DOHH2 (cell line): ENCODE measurements around the gene CNNM3.
A peak's percentile ranks its signal among the peaks of the same experiment; 100 is the strongest.

Experiments
- H3F3A ChIP-seq: fragments of 200-600 bp; sonication (generic), shearing (Covaris generic); 2 replicates; pipeline ENCODE4 v1.6.0; 2016; ENCODE audit warnings: antibody characterized with exemption, mild to moderate bottlenecking; ENCODE audit not compliant: control insufficient read depth, insufficient read depth
- H3K27ac ChIP-seq: fragments of 200-600 bp; sonication (generic); 2 replicates; pipeline ENCODE4 v1.5.1; 2014; ENCODE audit warnings: low read depth, mild to moderate bottlenecking, low read length, moderate library complexity
- H3K27me3 ChIP-seq: fragments of 200-600 bp; sonication (generic); 2 replicates; pipeline ENCODE4 v1.6.1; 2014; ENCODE audit warnings: mild to moderate bottlenecking, low read length, mixed read lengths; ENCODE audit not compliant: control insufficient read depth
- H3K36me3 ChIP-seq: fragments of 200-600 bp; sonication (generic); 2 replicates; pipeline ENCODE4 v1.6.1; 2014; ENCODE audit warnings: mild to moderate bottlenecking, low read length, moderate library complexity, mixed read lengths; ENCODE audit not compliant: control insufficient read depth
- H3K4me1 ChIP-seq: fragments of 200-600 bp; sonication (generic); 2 replicates; pipeline ENCODE4 v1.6.1; 2014; ENCODE audit warnings: mild to moderate bottlenecking, low read length, mixed read lengths; ENCODE audit not compliant: control insufficient read depth
- H3K4me2 ChIP-seq: fragments of 200-600 bp; sonication (generic); 2 replicates; pipeline ENCODE4 v1.6.0; 2014; ENCODE audit warnings: mild to moderate bottlenecking, low read length, moderate library complexity
- H3K4me3 ChIP-seq: fragments of 200-600 bp; sonication (generic); 2 replicates; pipeline ENCODE4 v1.5.1; 2014; ENCODE audit warnings: mild to moderate bottlenecking, low read length, mixed read lengths
- H3K79me2 ChIP-seq: fragments of 200-600 bp; sonication (generic); 2 replicates; pipeline ENCODE4 v1.6.1; 2014; ENCODE audit warnings: mild to moderate bottlenecking, low read length, mixed read lengths; ENCODE audit not compliant: control insufficient read depth
- H3K9me2 ChIP-seq: fragments of 200-600 bp; sonication (generic); replicated peaks from 2 replicates; pipeline ENCODE4 v1.6.1; 2014; ENCODE audit warnings: mild to moderate bottlenecking, low read length, mixed read lengths; ENCODE audit not compliant: control insufficient read depth
- H3K9me3 ChIP-seq: fragments of 200-600 bp; sonication (generic); 2 replicates; pipeline ENCODE4 v1.6.1; 2014; ENCODE audit warnings: antibody characterized with exemption, low read length, mixed read lengths; ENCODE audit not compliant: control insufficient read depth, insufficient read depth
- H4K20me1 ChIP-seq: fragments of 200-600 bp; sonication (generic); 2 replicates; pipeline ENCODE4 v1.6.0; 2014; ENCODE audit warnings: low read depth, mild to moderate bottlenecking, antibody characterized with exemption, low read length, moderate library complexity; ENCODE audit not compliant: control insufficient read depth, insufficient read depth
- CTCF ChIP-seq: fragments of 200-600 bp; sonication (generic); IDR thresholded peaks from one replicate; pipeline ENCODE4 v1.5.1; 2014; ENCODE audit warnings: antibody characterized with exemption, mild to moderate bottlenecking, low read depth, low read length; ENCODE audit not compliant: poor library complexity, severe bottlenecking
- EZH2phosphoT487 ChIP-seq: fragments of 200-600 bp; sonication (generic); IDR thresholded peaks from 2 replicates; pipeline ENCODE4 v1.6.1; 2017; ENCODE audit warnings: borderline replicate concordance, mild to moderate bottlenecking, antibody characterized with exemption, low read length, moderate library complexity, mixed read lengths

Gene CNNM3

GRCh38 chr2:96839875-96840850 is 24.1 kb downstream of the CNNM3 start:
- Histone ChIP-seq H4K20me1 (no peaks in the 10 kb centered on the region), H3K27me3 (no peaks in the 10 kb centered on the region), H3K4me2 (peak overlapping the region; percentile 40), H3K9me2 (no peaks in the 10 kb centered on the region), H3K36me3 (peaks cover under 1% of the 10 kb centered on the region), H3K27ac (no peak overlapping the region), H3F3A (no peaks in the 10 kb centered on the region), H3K4me1 (peaks cover 17% of the 10 kb centered on the region), H3K79me2 (no peaks in the 10 kb centered on the region), H3K9me3 (no peaks in the 10 kb centered on the region), H3K4me3 (peak overlapping the region; percentile 42)
- no peak for TF ChIP-seq CTCF
- TF ChIP-seq EZH2phosphoT487, result no peak

DNA sequence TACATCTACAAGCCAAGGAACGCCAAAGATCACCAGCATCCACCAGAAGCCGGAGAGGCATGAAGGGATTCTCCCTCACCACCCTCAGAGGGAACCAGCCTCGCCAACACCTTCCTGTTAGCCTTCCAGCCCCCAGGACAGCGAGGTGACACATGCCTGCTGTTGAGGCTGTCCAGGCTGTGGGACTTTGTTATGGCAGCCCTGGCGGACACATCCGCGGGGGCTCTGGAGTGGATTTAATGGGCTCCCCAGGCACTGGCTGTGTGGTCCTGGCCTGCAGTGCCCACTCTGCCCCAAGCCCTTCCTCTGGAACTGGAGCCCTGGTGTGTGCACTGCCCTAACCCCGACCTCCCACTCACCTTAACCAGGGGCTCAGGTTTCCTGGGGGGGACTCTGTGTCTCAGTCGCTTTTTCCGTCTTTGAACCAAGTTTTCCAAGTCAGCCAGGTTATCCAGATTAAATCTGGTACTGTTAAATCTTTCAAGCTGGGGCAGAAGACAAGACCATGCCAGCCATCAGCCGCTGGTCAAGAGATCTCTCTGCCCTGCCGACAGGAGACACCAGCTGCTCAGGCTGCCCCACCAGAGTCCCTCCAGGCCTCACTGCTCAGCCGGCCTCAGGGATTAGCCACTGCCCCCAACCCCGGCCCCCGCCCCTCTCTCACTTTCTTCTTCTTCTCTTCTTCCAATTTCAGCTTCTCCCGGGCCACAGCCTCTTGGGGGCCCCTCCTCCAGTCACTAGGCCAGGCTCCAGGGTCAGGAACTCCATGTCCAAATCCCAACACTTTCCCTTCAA is 25.8 kb downstream of the CNNM3 start:
- Histone ChIP-seq H3K27ac (no peak overlapping the region), H3K79me2 (no peaks in the 10 kb centered on the region), H3F3A (no peaks in the 10 kb centered on the region), H3K36me3 (peaks cover 2% of the 10 kb centered on the region; the same call in 1 of the 2 replicates), H3K4me2 (no peak overlapping the region), H4K20me1 (no peaks in the 10 kb centered on the region), H3K9me3 (no peaks in the 10 kb centered on the region), H3K9me2 (no peaks in the 10 kb centered on the region), H3K4me1 (peaks cover 17% of the 10 kb centered on the region), H3K27me3 (no peaks in the 10 kb centered on the region), H3K4me3 (no peak overlapping the region)
- TF ChIP-seq CTCF, result no peak
- TF ChIP-seq EZH2phosphoT487, result no peak

- no peaks in the 10 kb centered on the region for H3K9me2 ChIP-seq
- H3K4me2 ChIP-seq, result no peak overlapping the region
- H3K27ac ChIP-seq, result no peak overlapping the region
- no peaks in the 10 kb centered on the region for H3K9me3 ChIP-seq
- no peaks in the 10 kb centered on the region for H3K79me2 ChIP-seq
- H3K4me1 ChIP-seq, result peaks cover 17% of the 10 kb centered on the region
- H3F3A ChIP-seq, result no peaks in the 10 kb centered on the region
- TF ChIP-seq CTCF (no peak), EZH2phosphoT487 (no peak)
- no peaks in the 10 kb centered on the region for H4K20me1 ChIP-seq
- no peak overlapping the region for H3K4me3 ChIP-seq
- peaks cover 4% of the 10 kb centered on the region for H3K36me3 ChIP-seq
- no peaks in the 10 kb centered on the region for H3K27me3 ChIP-seq
These were observed 26.5 kb downstream of the CNNM3 start for GRCh38 chr2:96842600-96842999.
